HFF-Myc (cell line): Measurements from ENCODE around the gene THBS4.

Experiments
- DNase-seq: peaks from one replicate; pipeline ENCODE4 v3.0.0-alpha.2; 2011; ENCODE audit warnings: low read depth; ENCODE audit errors: extremely low read depth
- H3K4me3 ChIP-seq: replicated peaks from 2 replicates; pipeline ENCODE4 v1.5.1; 2011; ENCODE audit warnings: low read depth, mild to moderate bottlenecking, control low read depth, low read length
- TF ChIP-seq, protein P1 (sequence below): IDR thresholded peaks from 2 replicates; pipeline ENCODE4 v1.5.1; 2012; ENCODE audit warnings: mild to moderate bottlenecking, low read depth, low read length, control low read depth; ENCODE audit errors: missing control alignments

Gene THBS4

GRCh38 chr5:80033513-80033912 is 1.6 kb upstream of the THBS4 start:
- TF ChIP-seq, protein P1, sequence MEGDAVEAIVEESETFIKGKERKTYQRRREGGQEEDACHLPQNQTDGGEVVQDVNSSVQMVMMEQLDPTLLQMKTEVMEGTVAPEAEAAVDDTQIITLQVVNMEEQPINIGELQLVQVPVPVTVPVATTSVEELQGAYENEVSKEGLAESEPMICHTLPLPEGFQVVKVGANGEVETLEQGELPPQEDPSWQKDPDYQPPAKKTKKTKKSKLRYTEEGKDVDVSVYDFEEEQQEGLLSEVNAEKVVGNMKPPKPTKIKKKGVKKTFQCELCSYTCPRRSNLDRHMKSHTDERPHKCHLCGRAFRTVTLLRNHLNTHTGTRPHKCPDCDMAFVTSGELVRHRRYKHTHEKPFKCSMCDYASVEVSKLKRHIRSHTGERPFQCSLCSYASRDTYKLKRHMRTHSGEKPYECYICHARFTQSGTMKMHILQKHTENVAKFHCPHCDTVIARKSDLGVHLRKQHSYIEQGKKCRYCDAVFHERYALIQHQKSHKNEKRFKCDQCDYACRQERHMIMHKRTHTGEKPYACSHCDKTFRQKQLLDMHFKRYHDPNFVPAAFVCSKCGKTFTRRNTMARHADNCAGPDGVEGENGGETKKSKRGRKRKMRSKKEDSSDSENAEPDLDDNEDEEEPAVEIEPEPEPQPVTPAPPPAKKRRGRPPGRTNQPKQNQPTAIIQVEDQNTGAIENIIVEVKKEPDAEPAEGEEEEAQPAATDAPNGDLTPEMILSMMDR, result no peak
- no peak overlapping the region for H3K4me3 ChIP-seq
- no peak for DNase-seq

GRCh38 chr5:80034559-80034958 is 589 bp upstream of the THBS4 start:
- H3K4me3 ChIP-seq, result no peak overlapping the region
- no peak for DNase-seq

DNA sequence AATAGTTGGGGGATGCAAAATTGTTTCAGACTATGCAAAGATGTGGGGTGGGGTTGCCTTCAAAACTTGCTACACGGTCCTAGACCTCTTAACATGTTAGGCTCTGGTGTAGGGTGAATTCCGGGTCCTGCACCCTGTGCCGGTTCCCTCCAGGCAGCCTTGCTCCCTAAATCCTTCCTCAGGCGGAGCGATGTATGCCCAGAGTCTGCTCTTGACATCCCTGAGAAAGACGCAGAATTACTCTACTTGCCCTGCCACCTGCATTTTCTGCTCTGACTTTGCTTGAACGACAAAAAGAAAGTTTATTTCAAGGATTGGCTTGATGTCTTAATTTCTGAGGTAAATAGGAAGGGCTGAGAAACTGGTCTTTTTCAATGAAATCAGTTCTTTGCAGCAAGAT is 691 bp downstream of the THBS4 start:
- TF ChIP-seq, protein P1, result no peak
- H3K4me3 ChIP-seq, result no peak overlapping the region
- DNase-seq, result no peak

More at GRCh38 chr5:80034559-80034958, 589 bp upstream of the THBS4 start:
- TF ChIP-seq, protein P1, result no peak

DNA sequence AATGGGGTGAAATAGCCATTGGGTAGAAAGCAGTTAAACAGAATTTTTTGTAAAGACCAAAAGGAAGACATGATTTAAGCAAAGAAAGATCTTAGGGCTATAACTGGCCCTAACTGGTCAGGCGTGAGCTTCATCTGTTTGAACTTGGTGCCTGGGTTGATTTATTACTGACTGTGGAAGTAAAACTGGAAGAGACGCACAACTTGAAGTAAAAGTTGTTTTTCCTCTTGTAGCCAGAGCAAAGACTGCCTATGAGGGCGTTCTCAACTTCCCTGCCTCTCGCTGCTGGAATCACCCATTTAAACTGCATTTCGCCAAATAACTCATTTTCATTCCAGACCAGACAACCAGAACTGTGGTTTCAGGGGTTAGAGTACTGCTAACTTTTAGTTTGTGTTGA is 1.5 kb downstream of the THBS4 start:
- no peak for DNase-seq
- TF ChIP-seq, protein P1, result no peak
- H3K4me3 ChIP-seq, result no peak overlapping the region

- DNase-seq, result no peak
- no peak overlapping the region for H3K4me3 ChIP-seq
- TF ChIP-seq, protein P1, result no peak
These were observed 2.2 kb downstream of the THBS4 start for GRCh38 chr5:80037366-80037765.

GRCh38 chr5:80039650-80040049 is 4.5 kb downstream of the THBS4 start:
- no peak for DNase-seq
- TF ChIP-seq, protein P1, result no peak
- H3K4me3 ChIP-seq, result no peak overlapping the region

DNA sequence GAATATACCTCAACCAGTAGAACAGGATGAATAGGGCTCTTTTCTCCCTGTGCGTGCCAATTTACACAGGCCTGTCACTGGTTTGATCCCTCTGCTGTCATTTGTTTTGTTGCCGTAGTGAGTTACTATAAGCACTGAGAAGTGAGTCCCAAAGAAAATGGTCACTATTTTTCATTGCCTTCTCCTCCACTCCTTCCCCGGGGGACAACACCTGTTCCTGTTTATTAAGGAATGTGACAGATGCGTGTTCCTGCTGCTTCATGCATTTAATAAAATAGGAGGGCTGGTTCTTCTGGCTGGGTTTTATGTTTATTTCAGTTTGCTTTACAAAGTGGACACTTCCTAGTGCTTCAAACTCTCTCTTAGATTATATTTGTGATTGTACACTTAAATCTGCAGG is 6.4 kb downstream of the THBS4 start:
- TF ChIP-seq, protein P1, result no peak
- H3K4me3 ChIP-seq, result no peak overlapping the region
- DNase-seq, result peak; percentile 11
